ENCODE measurements around the gene RGPD4.
"Not testable (repeated sequence)": the region's sequence is repeated elsewhere in the genome, so short reads cannot be mapped to it uniquely, and the experiment has no call there.

The RGPD4 gene

DNA sequence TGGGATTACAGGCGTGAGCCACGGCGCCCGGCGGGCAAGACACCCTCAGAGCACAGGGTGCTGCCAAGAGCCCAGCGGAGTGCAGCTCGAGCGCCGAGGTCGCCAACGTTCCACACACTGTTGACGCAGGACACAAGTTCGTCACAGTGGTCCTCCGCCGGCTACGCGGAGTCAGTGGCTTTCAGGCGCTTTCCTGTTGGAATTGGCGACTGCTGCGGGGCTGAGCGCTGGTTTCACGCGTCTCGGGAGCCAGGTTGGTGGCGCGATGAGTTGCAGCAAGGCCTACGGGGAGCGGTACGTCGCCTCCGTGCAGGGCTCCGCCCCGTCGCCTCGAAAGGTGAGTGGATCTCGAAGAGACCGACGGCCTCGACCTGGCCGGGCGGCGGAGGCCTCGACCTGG is at the start of gene RGPD4:
Gene RGPD4, plus strand, starts transcription at position 144 of the 400 bp plus-strand sequence. Its CDS starts 122 bp downstream, at position 266.
- not testable (repeated sequence) for DNase-seq

DNA sequence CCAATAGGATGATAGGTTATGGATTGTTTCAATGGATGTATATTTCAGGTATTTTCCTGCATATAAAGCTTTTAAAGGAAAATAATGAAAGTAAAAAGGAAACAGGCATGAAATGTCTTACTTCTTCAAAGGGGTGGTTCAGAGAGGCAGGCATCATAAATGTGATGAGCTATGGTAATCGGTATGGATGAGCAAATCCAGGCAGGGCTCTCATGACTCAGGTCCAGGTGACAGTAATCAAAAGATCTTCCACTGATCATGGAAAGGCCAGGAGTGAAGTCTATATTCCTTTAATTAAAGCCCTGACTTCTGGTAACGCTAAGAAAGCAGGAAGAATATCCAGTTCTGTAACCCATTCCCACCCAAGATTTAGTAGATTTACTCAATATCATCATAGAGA is 48.7 kb upstream of the RGPD4 start:
- DNase-seq, result no peak

DNA sequence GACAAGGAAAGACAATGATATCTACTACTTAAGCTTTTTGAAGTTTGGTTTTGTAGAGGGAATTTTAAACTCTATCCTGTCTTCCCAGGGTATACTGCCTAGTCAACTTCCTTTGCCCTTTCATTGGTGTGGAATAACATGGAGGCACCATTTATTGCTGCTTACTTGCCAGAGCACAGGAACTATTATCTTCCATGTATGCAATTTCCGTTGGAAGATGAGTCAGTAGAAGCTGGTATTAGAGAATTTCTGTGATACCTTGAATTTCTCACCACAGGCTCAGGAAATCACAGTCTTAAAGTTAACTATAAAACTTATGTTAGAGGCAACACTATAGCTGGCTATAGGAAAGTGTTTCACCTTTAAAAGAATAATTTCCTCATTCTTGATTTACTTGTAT is 40.9 kb upstream of the RGPD4 start:
- DNase-seq, result no peak

DNA sequence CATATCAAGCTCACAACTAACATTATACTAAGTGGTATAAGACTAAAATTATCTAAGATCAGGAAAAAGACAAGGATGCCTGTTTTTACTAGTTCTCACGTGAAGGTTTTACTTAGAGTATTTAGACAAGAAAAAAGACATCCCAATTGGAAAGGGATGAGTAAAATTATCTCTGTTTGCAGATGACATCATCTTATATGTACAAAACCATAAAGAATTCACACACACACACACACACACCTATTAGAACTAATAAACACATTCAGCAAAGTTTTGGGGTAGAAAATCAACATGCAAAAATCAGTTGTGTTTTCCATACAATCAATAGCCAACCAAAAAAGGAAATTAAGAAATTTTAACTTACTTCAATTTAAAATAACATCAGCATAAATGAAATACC is 35.9 kb upstream of the RGPD4 start:
- DNase-seq, result no peak

DNA sequence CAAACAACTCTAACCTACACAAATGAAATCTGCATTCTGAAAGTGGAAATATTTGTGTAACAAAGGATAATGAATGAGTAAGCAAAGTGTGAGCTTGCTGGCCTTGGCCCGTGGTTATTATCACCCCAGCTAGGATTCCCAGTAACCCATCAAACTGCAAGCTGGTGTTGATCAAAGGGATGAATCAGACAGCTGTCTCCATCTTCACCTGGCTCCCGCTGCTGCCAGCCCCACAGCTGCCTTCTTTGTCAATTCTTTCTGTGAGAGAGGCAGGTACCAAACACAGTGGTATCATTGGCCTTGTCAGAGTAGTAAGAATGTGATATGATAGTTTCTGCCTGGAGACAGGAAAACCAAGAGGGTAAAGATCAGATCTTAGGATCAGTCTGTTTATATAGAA is 25.2 kb upstream of the RGPD4 start:
- DNase-seq, result no peak

DNA sequence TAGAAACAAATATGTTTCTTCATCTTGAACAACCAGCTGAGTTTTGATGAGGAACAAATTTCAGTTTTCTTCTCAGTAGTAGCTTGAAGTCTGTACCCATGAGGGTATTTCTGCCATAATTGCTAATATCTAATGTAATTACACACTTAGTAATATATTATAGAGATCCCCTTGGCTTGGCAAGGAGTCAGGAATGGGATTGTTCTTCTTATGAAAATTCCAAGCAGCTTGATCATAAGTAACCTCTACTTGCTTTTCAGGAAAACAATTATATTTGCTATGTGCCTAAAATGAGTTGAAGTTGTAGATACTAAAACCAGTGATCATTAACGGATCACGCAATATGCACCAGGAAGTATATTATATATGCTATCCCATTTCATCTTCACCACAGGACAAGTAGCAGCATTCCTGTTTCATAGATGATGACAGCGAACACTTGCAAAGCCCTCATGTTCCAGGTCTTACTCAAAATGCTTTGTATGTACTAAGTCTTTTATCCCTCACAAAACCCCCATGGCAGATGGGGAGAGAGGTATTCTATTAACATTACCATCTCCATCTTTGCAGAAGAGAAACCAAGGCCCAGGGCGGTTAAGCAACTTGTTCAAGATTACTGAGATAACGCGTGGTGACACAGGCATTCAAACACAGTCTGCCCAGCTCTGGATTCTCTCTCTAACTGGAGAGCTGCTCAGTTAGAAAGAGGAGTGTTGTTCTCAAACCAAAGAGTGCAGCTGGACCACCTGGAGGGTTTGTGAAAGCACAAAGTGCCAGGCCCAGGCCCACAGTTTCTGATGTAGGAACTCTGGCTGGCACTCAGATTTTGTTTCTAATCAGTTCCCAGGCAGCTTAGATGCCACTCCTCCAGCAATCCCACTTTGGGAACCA is 21.8 kb upstream of the RGPD4 start:
- DNase-seq, result no peak

DNA sequence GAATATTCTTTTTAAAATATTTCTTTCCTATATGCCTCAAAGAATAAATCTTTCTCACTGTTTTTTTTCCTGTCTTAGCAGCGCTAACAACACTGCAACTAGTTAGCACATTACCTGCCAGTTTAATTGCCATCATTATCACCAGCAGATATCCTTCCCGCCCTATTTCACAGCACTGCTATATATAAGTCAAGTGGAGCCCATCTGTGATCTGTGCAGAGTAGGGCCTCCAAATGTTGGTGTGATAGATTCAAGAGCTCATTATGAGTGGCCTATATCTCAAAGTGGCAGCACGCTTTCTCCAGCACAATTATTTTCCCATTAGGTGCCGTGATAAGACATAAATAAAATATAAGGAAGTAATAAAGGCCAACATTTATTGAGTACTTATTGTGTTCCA is 19.8 kb upstream of the RGPD4 start:
- DNase-seq, result no peak

DNA sequence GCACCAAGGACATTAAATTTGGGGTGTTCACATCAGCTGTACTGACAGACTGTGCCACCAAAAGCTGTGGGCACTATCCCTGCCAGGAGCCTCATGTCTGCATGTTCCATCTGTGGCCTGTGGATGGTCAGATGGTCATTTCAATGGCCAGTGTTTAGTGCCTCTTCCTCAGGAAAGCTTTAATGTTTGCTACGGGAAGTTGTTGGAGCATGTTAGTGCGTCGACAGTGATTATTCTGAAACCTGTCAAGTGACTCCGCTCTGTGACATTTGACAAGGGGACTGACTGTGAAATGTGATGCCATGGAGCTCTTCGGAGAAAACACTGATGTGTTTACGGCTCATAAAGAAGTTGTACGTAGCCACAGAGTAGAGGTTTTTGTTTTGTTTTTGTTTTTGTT is 18.7 kb upstream of the RGPD4 start:
- DNase-seq, result no peak

DNA sequence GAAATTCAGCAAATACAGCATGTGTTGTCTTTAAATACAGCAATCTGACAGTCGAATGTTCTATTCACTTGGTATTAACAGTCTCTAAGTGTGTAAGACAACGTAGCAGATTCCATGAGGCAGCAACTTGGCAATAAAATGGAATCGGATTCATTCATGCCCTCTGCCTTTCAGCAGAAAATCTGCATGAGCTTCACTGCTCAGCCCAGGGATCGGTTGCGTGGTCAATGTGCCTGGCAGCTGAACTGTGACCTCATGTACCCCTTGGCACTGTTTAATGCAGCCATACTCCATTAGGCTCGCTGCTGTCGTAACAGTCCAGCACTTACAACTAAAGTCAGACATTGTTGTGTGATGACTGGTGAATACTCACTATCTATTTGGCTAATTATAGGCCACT is 17.7 kb upstream of the RGPD4 start:
- DNase-seq, result no peak

DNA sequence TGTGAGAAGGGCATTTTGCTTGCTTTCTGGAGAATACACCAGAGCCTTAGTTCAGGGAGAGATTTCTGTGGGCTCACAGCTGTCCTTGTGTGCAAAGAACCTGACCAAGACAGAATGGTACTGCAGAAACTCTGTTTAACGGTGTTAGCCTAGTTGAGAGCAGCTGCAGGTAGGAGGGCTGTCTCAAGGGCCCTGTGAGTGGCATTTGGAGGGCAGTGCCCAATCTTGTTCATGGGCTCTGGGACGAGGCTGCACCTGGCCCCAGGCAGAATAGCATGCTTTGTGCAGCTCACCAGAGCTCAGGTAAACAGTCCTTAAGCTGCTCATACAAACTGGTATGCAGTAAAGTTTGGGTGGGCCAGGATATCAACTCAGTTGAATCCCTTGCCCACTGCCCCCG is 16.9 kb upstream of the RGPD4 start:
- no peak for DNase-seq

DNA sequence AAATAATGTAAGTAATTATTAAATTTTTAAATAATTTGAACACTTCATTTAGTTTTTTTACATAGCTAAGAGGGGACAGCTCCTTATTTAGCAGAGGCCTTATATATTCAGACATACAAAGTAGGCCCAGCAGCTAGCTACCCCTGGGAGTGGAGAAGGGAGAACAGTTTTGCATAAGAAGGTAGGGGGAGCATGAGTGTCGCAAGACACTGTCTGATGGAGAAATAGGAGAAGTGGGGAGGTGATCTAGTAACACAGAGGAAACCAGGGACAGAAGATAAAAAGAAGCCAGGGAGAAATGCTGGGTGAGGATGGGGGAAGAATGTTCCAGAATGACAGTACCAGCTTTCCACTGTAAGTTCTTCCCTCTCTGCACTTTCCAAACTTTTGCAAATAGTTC is 16.0 kb upstream of the RGPD4 start:
- no peak for DNase-seq

DNA sequence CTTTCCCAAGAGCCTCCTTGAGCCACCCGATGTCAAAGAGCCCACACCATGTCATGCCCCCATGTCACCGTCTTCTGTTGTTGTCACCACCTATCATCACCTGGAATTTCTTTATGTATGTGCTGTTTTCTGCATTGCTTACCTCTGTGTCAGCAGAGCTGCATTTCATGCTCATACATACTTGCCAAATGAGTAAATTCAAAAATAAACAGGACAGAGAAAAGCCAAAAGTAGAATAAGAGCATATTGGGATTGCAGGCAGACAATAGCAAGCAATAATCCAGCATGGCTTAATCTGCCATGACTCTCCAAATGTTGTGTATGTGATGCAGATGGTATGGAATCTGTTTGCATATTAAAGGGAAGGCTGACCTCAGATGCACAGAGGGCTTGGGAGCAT is 15.3 kb upstream of the RGPD4 start:
- no peak for DNase-seq

DNA sequence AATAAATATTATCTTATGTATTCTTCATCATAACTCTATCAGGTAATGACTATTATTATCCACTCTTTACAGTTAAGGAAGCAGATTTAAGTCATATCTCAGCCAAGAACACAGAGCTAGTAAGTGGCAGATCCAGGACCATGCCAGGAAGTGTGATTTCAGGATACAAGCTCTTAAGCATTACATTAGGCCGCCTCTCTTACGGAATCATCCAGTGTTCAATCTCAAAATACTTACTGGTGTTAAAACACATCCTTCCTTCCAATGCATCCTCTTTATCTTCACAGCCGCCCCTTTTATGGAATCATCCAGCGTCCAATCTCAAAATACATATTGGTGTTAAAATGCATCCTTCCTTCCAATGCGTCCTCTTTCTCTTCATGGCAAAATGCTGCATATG is 14.7 kb upstream of the RGPD4 start:
- no peak for DNase-seq

DNA sequence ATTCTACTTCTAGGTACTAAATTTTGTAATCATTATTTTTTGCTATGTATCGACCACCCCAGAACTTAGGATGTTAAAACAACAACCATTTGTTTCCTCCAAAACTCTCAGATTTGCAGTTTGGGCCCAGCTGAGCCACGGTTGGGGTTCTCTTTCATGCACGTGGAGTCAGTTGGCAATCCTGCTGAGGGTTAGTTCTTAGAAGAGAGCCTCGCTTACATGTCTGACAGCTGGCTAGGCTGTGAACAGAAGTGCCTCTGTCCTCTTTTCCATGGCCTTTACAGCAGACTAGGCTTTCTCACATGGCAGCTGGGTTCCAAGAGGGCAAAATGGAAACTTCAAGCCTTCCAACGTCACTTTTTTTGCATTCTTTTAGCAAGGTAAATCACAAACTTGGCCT is 9.3 kb upstream of the RGPD4 start:
- no peak for DNase-seq

DNA sequence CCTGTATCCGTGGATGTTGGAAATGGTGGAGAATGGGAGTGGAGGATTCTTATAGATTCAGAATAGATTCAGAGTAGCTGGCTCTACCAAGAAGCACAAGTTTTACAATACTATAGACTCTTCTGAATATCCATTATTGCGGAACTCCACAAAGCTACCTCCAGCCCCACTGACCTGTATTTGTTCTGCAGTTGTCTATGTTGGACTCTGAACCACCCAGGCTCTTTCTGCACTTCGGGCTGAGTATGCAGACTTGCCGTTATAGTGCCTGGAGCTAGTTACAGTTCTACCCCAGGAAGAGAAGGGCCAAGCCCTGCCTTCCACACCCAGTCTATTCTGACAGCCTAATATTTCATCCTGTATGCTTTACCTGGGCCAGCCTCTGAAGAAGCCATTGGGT is 4.4 kb upstream of the RGPD4 start:
- DNase-seq, result no peak

DNA sequence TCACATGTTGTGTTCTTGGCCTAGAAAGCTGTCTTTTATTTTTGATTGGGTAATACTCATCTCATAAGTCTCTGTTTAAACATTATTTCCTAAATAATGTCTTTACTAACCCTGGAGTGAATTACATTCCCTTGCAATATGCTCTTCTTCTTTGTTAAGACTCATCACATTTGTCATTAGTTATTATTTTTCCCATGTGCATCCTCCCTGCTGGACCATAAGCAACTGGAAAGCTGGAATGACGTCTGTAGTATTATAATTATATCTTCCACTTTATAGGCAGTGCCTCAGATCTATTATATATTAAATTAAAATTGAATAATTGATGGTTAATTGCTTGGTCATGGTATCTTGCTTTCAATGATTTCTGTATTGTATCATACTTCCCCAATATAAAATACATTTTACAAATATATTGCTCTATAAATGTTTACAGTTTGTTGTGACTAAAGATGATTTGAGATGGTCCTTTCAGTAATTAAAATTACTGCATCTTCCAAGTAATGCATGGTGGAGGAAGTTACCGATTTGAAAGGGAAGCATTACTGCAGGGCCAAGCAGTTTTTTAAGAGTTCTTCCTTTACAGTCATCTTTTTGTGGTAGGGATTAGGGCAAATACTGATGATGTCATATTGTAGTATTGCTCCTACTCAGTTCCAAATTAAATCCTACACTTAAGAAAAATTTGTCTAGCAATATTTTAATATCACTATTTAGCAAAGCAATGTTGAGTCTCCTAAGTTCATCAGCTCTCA is 2.1 kb upstream of the RGPD4 start:
- DNase-seq, result no peak

DNA sequence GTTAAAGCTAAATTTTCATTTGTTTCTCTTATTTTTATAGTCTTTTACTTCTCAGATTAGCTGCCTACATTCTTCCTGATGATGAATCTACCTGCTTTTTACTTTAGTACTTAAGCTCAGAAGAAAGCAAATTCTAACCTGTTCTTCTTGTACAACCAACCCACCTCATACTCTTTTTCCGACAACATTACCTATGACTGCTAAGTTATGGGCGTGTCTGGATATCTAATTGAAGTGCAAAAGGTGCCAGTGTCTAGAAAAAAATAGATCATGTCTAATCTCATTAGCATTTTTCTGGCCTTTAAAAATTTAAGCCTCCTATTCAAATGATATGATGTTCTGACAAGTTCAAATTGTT is 1.5 kb upstream of the RGPD4 start:
- DNase-seq, result no peak

DNA sequence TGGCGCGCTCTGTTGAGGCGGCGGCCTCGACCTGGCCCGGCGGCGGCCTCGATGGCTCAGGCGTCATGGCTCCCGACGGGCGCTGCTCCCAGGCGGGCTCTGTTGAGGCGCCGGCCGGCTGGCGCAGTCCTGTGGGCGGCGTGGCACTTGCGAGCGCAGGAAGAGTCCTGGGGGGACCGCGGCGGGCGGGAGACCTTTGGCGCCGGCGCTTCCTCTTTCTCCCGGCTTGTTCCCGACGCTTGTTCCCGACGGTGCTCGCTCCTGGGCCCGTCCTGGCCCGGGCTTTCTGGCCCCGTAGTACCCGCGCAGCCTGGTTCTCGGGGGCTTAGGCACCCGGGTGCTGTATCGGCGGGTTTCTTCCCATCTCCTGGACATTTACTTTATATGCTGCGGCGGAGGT is 2.8 kb downstream of the RGPD4 start:
- not testable (repeated sequence) for DNase-seq

DNA sequence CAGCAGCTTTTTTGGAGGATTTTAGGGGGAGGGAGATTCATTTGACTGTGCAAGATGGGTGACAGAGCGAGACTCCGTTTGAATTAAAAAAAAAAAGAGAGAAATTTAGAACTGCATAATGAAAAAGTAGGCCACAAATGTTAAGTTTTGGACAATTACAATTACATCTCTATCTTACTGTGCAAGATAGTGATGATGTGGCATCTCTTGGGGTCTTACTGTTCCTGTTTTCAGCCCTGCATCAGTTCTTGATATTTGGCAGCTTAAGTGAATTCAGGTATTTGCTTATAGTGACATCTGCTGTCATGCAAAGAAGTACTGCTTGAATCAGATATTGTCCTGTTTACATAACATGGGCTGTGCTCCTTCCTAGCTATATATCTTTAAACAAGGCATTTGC is 6.5 kb downstream of the RGPD4 start:
- not testable (repeated sequence) for DNase-seq

DNA sequence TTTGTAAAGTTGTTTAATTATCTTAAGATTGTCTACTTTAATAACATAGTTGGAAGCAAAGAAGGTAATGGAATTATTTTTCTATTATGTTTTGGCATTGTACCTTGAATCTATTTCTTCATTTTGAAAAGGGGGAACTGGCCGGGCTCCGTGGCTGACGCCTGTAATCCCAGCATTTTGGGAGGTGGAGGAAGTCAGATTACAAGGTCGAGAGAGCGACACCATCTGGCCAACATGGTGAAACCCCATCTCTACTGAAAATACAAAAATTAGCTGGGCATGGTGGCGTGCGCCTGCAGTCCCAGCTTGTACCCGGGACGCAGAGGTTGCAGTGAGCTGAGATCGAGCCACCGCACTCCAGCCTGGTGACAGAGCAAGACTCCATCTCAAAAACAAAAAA is 6.9 kb downstream of the RGPD4 start:
- DNase-seq, result not testable (repeated sequence)

DNA sequence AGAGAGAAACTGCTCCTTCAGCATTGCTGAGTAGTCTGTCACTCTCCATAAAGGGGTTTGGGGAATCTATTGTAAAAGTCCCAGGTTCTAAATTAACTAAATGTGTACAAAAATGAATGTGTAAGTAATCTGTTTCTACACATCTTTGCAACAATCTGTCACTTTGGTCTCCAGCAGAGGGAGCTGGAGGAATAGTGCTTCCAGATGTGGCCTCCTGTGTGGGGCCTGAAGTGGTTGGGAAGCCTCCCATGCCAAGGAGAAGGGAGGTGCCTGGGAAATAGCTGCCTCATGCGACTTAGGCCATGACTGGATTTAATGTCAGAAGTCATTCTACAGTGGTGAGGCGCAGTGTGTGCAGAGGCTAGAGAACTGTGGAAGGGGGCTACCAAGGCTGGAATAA is 89.4 kb downstream of the RGPD4 start:
- DNase-seq, result not testable (repeated sequence)

DNA sequence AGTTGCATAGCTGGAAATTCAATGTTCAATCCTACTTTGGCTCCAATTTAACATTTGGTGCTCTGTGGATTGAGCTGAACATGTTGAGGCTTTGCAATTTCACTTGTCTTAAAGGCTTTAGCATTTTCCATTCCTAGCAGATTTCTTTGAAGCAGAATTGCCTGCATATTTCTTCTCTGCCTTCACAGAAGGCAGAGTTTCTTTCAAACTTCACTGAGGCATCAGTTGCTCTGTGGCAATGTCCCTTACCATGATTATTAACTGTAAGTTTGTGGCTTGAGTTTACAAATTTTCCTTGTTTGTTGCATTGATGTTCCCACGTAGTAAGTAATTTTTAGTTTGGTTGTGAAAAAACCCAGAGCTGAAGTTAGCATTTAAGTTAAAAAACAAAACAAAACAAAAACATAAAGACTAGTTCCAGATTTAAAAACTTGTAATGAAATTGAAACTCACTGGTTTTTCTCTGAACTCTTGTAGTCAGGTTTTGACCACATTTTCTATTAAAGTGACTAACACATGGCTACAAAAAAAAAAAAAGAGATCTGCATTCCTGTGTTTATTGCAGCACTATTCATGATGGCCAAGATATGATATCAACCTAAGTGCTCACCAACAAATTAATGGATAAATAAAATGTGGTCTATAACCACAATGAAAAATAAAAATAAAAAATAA is 90.1 kb downstream of the RGPD4 start:
- not testable (repeated sequence) for DNase-seq

DNA sequence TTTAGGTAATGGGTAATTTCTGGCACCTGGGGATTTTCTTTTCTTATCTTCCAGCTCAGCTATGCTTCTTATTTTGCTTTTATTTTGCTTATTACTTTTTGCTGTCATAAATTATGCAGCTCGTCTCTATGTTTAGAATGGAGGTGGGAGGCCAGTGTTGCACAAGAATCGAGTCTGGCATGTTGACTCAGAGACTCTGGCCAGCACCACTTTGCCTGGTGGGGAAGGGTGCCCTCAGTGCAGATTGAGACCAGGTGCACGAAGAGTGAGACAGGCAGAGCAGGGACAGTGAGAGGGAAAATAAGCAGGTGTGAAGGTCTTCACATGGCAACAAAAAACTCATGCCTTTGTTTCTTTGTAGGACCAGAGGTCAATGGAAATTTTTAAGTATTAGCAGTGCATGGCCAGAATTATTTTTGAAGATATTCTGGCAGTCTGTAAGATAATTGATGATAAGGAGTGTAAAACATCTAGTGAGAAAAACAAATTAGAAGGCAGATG is 100.4 kb downstream of the RGPD4 start:
- DNase-seq, result no peak

DNA sequence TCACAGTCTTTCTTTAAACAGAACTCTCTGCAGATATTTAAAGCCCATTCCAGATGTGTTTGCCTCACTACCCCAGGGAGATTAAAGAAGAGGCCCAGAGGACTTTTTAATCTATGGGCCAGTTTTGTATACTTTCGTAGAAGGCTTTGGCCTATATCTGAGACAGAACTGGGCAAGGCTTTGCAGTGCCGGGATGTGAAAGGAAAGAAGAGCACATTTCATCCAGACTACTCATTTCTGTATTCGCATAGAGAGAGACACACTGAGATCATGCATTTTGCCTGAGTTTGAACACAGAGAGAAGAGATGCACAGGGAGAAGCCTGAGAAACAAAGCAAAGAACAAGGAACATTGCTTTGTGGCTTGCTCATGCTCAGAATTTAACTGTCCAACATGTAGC is 104.7 kb downstream of the RGPD4 start:
- no peak for DNase-seq

All from GF-D8 (cell line).